H1 (cell line): ENCODE measurements around the gene PIAS4. TPM values are rescaled to one million over a fixed set of nuclear protein-coding genes. Genes with fewer than 3 reads are reported as not detected.

Source experiments
- CBX8 ChIP-seq: fragments of 300-800, 300-1000 bp; sonication (generic); IDR thresholded peaks from 2 replicates; pipeline ENCODE4 v1.7.1; 2016; ENCODE audit warnings: low read depth, low read length, borderline replicate concordance
- EP300 ChIP-seq, 2 experiments: IDR thresholded peaks; 1 replicate in 1 of 2; 2 replicates in 1 of 2; pipeline ENCODE4 v1.6.1; 2011 to 2012; ENCODE audit warnings: low read depth in 2 of 2, low read length in 2 of 2, mild to moderate bottlenecking in 2 of 2, borderline replicate concordance in 1 of 2, inconsistent platforms in 1 of 2, moderate library complexity in 1 of 2
- NANOG ChIP-seq: IDR thresholded peaks from 2 replicates; pipeline ENCODE4 v1.6.1; 2011; ENCODE audit warnings: low read length, low read depth, mild to moderate bottlenecking, inconsistent platforms; ENCODE audit not compliant: insufficient read depth, poor library complexity, severe bottlenecking
- PHF8 ChIP-seq: fragments of 200-600 bp; sonication (generic); conservative IDR thresholded peaks from 2 replicates; pipeline ENCODE4 v1.7.1; 2012; ENCODE audit warnings: low read depth, mild to moderate bottlenecking, inconsistent platforms, low read length, moderate library complexity
- RNF2 ChIP-seq: fragments of 200-900, 300-1000 bp; sonication (generic); IDR thresholded peaks from 2 replicates; pipeline ENCODE4 v1.7.1; 2016; ENCODE audit warnings: borderline replicate concordance, low read depth, mild to moderate bottlenecking, antibody characterized with exemption, low read length; ENCODE audit not compliant: poor library complexity, severe bottlenecking; ENCODE audit errors: missing control alignments
- SIRT6 ChIP-seq: IDR thresholded peaks from one replicate; pipeline ENCODE4 v1.7.1; 2012; ENCODE audit warnings: low read length, inconsistent platforms
- TEAD4 ChIP-seq: IDR thresholded peaks from 2 replicates; pipeline ENCODE4 v1.6.1; 2012; ENCODE audit warnings: low read depth, low read length, inconsistent platforms, mixed read lengths
- polyA plus RNA-seq, 7 experiments: library from polyadenylated mRNA; depleted of rRNA in 3 of 7; stranded (reverse) in 5 of 7; unstranded in 2 of 7; fragments of >200 nt in 5 of 7; fragments of 200-250 nt in 2 of 7; gene quantifications; 1 replicate in 5 of 7; 2 replicates in 1 of 7; 4 replicates in 1 of 7; pipeline versions ENCODE4 v1.2.1 to v1.2.3, GENCODE V29; 2011 to 2013; ENCODE audit warnings: missing spikeins in 2 of 7, mixed read lengths in 2 of 7
- total RNA-seq: library from RNA; stranded (reverse); fragmentation: NEBNext Ultra II Directional; extraction: Animal tissue kit (Norgen Biotek cat#: 25700); gene quantifications from 2 replicates; pipeline ENCODE4 v1.2.1, GENCODE V29; 2021

The PIAS4 gene
- total and polyA plus RNA-seq, 2 of the 8 experiments (the other 6 are each of a cell fraction or from before 2014, with no cell fraction given): 30.2 to 51.4 TPM

GRCh38 chr19:4042064-4042730, 34.7 kb downstream of the PIAS4 start (continued):
- TF ChIP-seq RNF2: no peak
- TF ChIP-seq NANOG: no peak
- TF ChIP-seq EP300 (IDR thresholded peaks at IDR 0.05; ENCODE audit: borderline replicate concordance in 1 of 2, low read depth in 2 of 2, low read length in 2 of 2): no peak
- TF ChIP-seq CBX8: no peak
- no peak for TF ChIP-seq SIRT6
- no peak for TF ChIP-seq TEAD4
- TF ChIP-seq PHF8: no peak
